Uterus (tissue), 2 donors: Measurements from ENCODE around the gene AIM2.

Experiments used
- CTCF ChIP-seq, 4 experiments: fragments of 200-600 bp in 2 of 4; fragments of 450-650 bp in 2 of 4; sonication (generic) in 2 of 4; IDR thresholded peaks; one replicate each; pipeline ENCODE4 v1.5.1; 2016 to 2019; ENCODE audit warnings: antibody characterized with exemption in 4 of 4, mild to moderate bottlenecking in 2 of 4, moderate library complexity in 1 of 4
- POLR2A ChIP-seq, 2 donors: fragments of 450-650 bp; IDR thresholded peaks; one replicate each; pipeline ENCODE4 v1.6.1; 2016; ENCODE audit warnings: antibody characterized with exemption in 2 of 2, mild to moderate bottlenecking in 1 of 2, moderate library complexity in 1 of 2

DNA sequence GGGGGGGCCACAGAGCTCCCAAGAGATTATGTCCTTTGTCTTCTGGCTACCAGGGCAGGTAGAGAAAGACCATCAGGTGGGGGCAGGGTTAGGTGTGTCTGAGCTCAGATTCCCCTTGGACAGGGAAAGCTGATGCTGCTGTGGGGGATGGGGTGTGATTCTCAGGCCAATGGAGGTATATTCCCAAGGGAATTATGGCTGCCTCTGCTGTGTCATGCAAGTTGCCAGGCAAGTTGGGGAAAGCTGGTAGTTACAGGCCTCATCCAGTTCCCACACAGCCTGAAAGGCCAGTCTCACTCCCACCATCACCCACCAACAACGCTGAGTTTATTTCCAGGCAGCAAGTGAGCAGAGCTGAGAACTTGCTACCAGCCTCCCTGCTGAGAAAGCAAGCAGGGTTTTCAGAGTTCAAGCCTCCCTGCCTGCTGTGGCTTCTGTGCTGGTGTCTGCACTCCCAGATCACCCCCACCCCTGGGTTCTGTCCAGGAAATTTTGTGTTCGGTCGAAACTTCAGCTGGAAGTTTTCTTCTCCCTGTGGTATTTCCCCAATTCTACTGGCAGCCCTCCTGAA, 45.6 kb downstream of the AIM2 start:
- no peak for TF ChIP-seq CTCF (IDR thresholded peaks at IDR 0.05)
- TF ChIP-seq POLR2A (IDR thresholded peaks at IDR 0.05), result no peak
